Islet precursor cell (in vitro differentiated cells): ENCODE measurements around the gene MED27.

Experiments used
- DNase-seq: peaks from one replicate; pipeline ENCODE4 v3.0.0-alpha.2; 2018

Gene MED27

GRCh38 chr9:131912671-131913070 lies 167.0 kb downstream of the MED27 start:
- no peak for DNase-seq

GRCh38 chr9:131912069-131912468 lies 167.6 kb downstream of the MED27 start:
- DNase-seq, result no peak

GRCh38 chr9:131910572-131910971 lies 169.1 kb downstream of the MED27 start:
- DNase-seq, result no peak

- DNase-seq, result no peak
These were observed 174.5 kb downstream of the MED27 start for GRCh38 chr9:131905144-131905543.

- DNase-seq, result no peak
These were observed 180.1 kb downstream of the MED27 start for GRCh38 chr9:131899296-131900228.

GRCh38 chr9:131892902-131893500 lies 186.7 kb downstream of the MED27 start:
- no peak for DNase-seq

- DNase-seq, result no peak
These were observed 187.4 kb downstream of the MED27 start for GRCh38 chr9:131892162-131892707.

- DNase-seq, result no peak
These were observed 188.1 kb downstream of the MED27 start for GRCh38 chr9:131891598-131891997.

GRCh38 chr9:131889437-131890251 lies 190.0 kb downstream of the MED27 start:
- DNase-seq, result no peak

- DNase-seq, result no peak
These were observed 190.7 kb downstream of the MED27 start for GRCh38 chr9:131888923-131889322.

GRCh38 chr9:131887680-131888079 lies 192.0 kb downstream of the MED27 start:
- DNase-seq, result no peak

GRCh38 chr9:131886826-131887225 lies 192.8 kb downstream of the MED27 start:
- no peak for DNase-seq

- no peak for DNase-seq
These were observed 194.5 kb downstream of the MED27 start for GRCh38 chr9:131885144-131885609.

- no peak for DNase-seq
These were observed 195.4 kb downstream of the MED27 start for GRCh38 chr9:131884222-131884621.

- no peak for DNase-seq
These were observed 198.7 kb downstream of the MED27 start for GRCh38 chr9:131880833-131881583.

GRCh38 chr9:131879911-131880290 lies 199.8 kb downstream of the MED27 start:
- no peak for DNase-seq

- DNase-seq, result no peak
These were observed 200.3 kb downstream of the MED27 start for GRCh38 chr9:131879181-131879910.

GRCh38 chr9:131876486-131876885 lies 203.2 kb downstream of the MED27 start:
- no peak for DNase-seq

- no peak for DNase-seq
These were observed 203.7 kb downstream of the MED27 start for GRCh38 chr9:131875828-131876485.

- no peak for DNase-seq
These were observed 204.6 kb downstream of the MED27 start for GRCh38 chr9:131874916-131875670.
